Activated CD8-positive, alpha-beta T cell treated with anti-CD3 and anti-CD28 coated beads, Interleukin-2, amount 10 ng/mL, durations not matched to agents 7 days and 5 days (primary cell): ENCODE measurements around the gene DCDC1. TPM values are rescaled to one million over a fixed set of nuclear protein-coding genes. Genes with fewer than 3 reads are reported as not detected.

Experiments used
- ATAC-seq: fragments of 150-1000 bp; cut with Tn5 transposase; one replicate; pipeline ENCODE4 v1.10.0; 2021; ENCODE audit warnings: moderate library complexity
- CTCF ChIA-PET: fragments of 350-600 bp; sonication (Branson Sonifier 250); formaldehyde crosslinking; loops from one replicate; lab custom pipeline; 2021; ENCODE audit warnings: antibody characterized with exemption; lab: Charles Lee
- POLR2A ChIA-PET: fragments of 350-600 bp; sonication (Branson Sonifier 250); formaldehyde crosslinking; loops from one replicate; lab custom pipeline; 2021; ENCODE audit warnings: antibody characterized with exemption; lab: Charles Lee
- DNase-seq: peaks from one replicate; pipeline ENCODE4 v3.0.0-alpha.2; 2020
- H3K27ac Mint-ChIP-seq: one replicate; pipeline ENCODE4 v1.8.0; 2021; ENCODE audit warnings: mild to moderate bottlenecking, mixed read lengths
- H3K27me3 Mint-ChIP-seq: one replicate; pipeline ENCODE4 v1.8.0; 2021; ENCODE audit warnings: low read depth, mixed read lengths
- H3K36me3 Mint-ChIP-seq: one replicate; pipeline ENCODE4 v1.8.0; 2021; ENCODE audit warnings: low read depth, mixed read lengths
- H3K4me1 Mint-ChIP-seq: one replicate; pipeline ENCODE4 v1.8.0; 2021; ENCODE audit warnings: low read depth, mixed read lengths
- H3K4me3 Mint-ChIP-seq: one replicate; pipeline ENCODE4 v1.8.0; 2021; ENCODE audit warnings: mild to moderate bottlenecking, mixed read lengths
- H3K9me3 Mint-ChIP-seq: one replicate; pipeline ENCODE4 v1.8.0; 2022; ENCODE audit warnings: mixed read lengths; ENCODE audit not compliant: insufficient read depth
- total RNA-seq, 2 experiments: library from RNA; stranded (reverse); gene quantifications; one replicate each; pipeline ENCODE4 v1.2.3, GENCODE V29; 2021

Gene DCDC1
- total RNA-seq, 2 experiments from 2014 or later: not detected

DNA sequence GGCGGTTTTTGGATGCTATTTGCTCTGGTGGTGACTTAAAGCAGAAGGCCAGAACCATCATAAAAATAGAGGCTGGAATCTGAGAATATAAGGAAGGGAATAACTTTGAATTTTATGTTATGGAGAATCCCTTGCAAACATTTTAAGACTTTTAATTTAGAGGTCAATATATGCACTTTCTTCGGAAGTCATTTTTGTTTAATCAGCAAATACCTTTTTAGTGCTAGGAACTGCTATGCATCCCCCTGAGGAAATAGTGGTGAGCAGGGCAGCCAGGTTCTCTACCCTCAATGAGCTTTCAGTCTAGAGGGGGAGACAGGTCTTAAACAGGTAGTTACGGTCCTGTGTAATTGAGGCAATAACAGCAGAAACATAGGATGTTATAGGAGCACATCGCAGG is 516.9 kb downstream of the DCDC1 start:
- no peaks in the 10 kb centered on the region for H3K27me3 Mint-ChIP-seq
- CTCF ChIA-PET: interaction anchor here (1.0 kb wide), 1 partner anchor 99 kb away, joined by 3 read pairs; no protein-coding TSS in a partner anchor
- no peak overlapping the region for H3K27ac Mint-ChIP-seq
- no peaks in the 10 kb centered on the region for H3K36me3 Mint-ChIP-seq
- POLR2A ChIA-PET: no interaction called here
- DNase-seq (no peak), ATAC-seq (no peak)
- no peaks in the 10 kb centered on the region for H3K9me3 Mint-ChIP-seq
- H3K4me3 Mint-ChIP-seq: no peak overlapping the region
- H3K4me1 Mint-ChIP-seq: no peaks in the 10 kb centered on the region

DNA sequence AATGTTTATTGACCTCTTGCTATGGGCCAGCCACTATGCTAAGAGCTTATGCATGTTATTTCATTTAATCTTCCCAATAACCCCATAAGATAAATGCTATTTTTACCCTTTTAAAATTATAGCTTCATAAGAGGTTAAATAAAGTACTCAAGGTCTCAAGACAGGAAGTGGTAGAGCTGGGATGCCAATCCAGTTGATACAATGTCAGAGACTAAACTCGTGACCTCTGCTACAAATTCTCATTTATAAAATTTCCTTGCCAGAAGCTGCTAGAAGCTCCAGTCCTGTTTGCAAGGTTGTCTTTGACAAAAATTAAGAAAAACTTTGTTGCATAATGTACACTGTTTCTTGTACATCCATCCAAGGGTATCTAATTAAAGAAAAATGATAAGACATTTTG is 517.4 kb downstream of the DCDC1 start:
- CTCF ChIA-PET: no interaction called here

DNA sequence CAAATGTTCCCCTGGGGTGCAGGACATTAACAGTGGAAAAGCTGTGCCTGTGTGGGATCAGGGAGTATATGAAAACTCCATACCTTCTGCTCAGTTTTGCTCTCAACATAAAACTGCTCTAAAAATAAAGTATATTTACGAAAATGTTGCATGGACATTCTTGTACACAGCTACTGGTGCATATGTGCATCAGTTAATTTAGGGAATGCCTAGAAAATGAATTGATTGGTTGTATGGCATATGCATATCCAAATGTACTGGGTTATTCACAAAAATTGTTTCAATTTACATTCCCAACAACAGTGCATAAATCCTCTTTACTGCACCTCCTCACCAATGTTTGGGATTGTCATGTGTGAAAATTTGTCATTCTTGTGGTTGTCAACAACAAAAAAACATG is 532.3 kb downstream of the DCDC1 start:
- CTCF ChIA-PET: no interaction called here

More for the DNA sequence above, 517.4 kb downstream of the DCDC1 start:
- H3K27ac Mint-ChIP-seq: no peak overlapping the region
- no peak overlapping the region for H3K4me3 Mint-ChIP-seq
- DNase-seq (no peak), ATAC-seq (no peak)
- no peaks in the 10 kb centered on the region for H3K4me1 Mint-ChIP-seq
- POLR2A ChIA-PET: no interaction called here
- H3K36me3 Mint-ChIP-seq: no peaks in the 10 kb centered on the region
- no peaks in the 10 kb centered on the region for H3K27me3 Mint-ChIP-seq
- no peaks in the 10 kb centered on the region for H3K9me3 Mint-ChIP-seq

DNA sequence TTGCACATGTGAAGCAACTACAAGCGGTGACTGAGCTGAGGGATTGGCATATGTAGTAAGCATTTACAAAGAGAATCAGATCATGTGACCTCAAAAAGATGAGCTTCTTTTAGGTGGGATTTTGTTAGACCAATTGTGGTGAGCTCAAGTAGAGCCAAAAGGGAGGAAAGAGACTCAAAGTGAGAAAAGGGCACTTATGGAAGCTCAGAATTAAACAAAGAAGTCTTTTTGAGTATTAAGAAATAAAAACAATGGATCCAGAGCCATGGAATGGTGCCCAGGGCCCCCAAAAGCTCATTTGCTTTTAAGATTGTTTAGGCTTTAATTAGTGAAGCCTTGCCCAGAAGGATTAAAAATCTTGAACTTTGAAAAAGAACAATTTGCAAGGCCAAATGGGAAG is 536.7 kb downstream of the DCDC1 start:
- H3K4me3 Mint-ChIP-seq: no peak overlapping the region
- CTCF ChIA-PET: no interaction called here
- H3K36me3 Mint-ChIP-seq: no peaks in the 10 kb centered on the region
- no peak for DNase-seq
- no peak for ATAC-seq
- no peaks in the 10 kb centered on the region for H3K27me3 Mint-ChIP-seq
- POLR2A ChIA-PET: no interaction called here
- H3K27ac Mint-ChIP-seq: no peak overlapping the region
- no peaks in the 10 kb centered on the region for H3K4me1 Mint-ChIP-seq
- H3K9me3 Mint-ChIP-seq: no peaks in the 10 kb centered on the region

More for the DNA sequence above, 532.3 kb downstream of the DCDC1 start:
- no peaks in the 10 kb centered on the region for H3K9me3 Mint-ChIP-seq
- ATAC-seq (no peak), DNase-seq (no peak)
- no peaks in the 10 kb centered on the region for H3K27me3 Mint-ChIP-seq
- POLR2A ChIA-PET: no interaction called here
- no peaks in the 10 kb centered on the region for H3K36me3 Mint-ChIP-seq
- no peak overlapping the region for H3K4me3 Mint-ChIP-seq
- no peaks in the 10 kb centered on the region for H3K4me1 Mint-ChIP-seq
- no peak overlapping the region for H3K27ac Mint-ChIP-seq

DNA sequence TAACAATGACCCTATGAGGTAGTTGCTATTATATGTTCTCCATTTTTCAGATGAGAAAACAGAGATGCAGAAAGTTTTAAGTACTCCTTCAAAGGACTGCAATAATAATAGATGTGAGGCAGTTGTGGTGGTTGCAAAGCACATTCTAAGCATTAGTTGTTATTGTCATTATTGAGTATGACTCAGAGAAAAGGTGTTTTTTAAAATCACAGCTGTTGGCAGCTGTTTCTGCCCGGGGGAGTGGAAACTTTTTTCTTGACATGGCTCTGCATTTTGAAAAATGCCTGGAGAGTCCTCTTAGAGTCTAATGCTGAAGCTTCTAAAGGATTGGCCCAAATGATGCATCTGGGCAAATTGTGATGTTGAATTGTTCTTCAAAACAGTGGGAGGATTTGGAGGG is 538.9 kb downstream of the DCDC1 start:
- no peaks in the 10 kb centered on the region for H3K36me3 Mint-ChIP-seq
- H3K27me3 Mint-ChIP-seq: no peaks in the 10 kb centered on the region
- DNase-seq (no peak), ATAC-seq (no peak)
- H3K27ac Mint-ChIP-seq: no peak overlapping the region
- no peaks in the 10 kb centered on the region for H3K9me3 Mint-ChIP-seq
- H3K4me3 Mint-ChIP-seq: no peak overlapping the region
- ChIA-PET CTCF (no interaction called here), POLR2A (no interaction called here)
- H3K4me1 Mint-ChIP-seq: no peaks in the 10 kb centered on the region

DNA sequence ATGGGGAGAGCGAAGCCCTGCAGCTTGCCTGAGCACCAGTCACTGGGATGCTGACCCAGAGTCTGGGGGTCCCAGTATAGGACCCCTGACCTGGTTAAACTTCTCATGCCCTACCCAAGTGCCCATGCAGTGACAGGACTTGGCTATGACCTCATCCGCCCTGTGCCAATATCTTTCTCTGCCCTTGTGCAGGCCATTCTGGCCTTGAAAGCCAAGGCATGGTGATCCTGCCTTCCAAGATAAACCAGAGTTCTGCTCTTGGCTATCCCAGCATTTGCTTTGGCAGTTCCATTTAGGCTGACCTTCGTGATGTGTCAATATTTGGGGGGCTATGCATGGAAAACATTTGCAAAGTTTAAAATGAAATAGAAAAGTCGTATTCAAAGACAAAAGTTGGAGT is 542.6 kb downstream of the DCDC1 start:
- H3K36me3 Mint-ChIP-seq: no peaks in the 10 kb centered on the region
- DNase-seq (no peak), ATAC-seq (no peak)
- ChIA-PET POLR2A (no interaction called here), CTCF (no interaction called here)
- no peak overlapping the region for H3K4me3 Mint-ChIP-seq
- H3K27ac Mint-ChIP-seq: no peak overlapping the region
- no peaks in the 10 kb centered on the region for H3K27me3 Mint-ChIP-seq
- no peaks in the 10 kb centered on the region for H3K4me1 Mint-ChIP-seq
- H3K9me3 Mint-ChIP-seq: no peaks in the 10 kb centered on the region

DNA sequence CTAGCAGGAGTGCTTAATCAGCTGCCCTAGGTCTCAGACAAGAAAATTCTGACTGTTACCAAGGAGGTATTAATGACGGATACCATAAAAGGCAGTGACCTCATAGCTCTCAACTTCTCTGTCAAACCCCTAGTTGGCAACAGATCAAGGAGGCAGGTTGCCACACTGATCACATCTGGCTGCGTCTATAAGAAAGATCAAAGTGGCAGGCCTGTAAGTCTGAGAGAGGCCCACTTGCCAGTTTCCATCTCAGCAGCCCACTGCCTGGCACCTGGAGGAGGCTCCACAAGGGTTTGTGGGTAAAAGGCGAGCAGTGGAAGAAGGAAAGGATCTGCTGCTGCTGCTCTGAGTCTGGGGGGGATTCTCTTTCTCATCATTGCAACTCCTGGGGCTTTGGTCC is 543.8 kb downstream of the DCDC1 start:
- ChIA-PET CTCF (no interaction called here), POLR2A (no interaction called here)
- no peak for ATAC-seq
- H3K27ac Mint-ChIP-seq: no peak overlapping the region
- no peaks in the 10 kb centered on the region for H3K9me3 Mint-ChIP-seq
- DNase-seq: no peak
- no peaks in the 10 kb centered on the region for H3K4me1 Mint-ChIP-seq
- H3K36me3 Mint-ChIP-seq: no peaks in the 10 kb centered on the region
- no peaks in the 10 kb centered on the region for H3K27me3 Mint-ChIP-seq
- H3K4me3 Mint-ChIP-seq: no peak overlapping the region

DNA sequence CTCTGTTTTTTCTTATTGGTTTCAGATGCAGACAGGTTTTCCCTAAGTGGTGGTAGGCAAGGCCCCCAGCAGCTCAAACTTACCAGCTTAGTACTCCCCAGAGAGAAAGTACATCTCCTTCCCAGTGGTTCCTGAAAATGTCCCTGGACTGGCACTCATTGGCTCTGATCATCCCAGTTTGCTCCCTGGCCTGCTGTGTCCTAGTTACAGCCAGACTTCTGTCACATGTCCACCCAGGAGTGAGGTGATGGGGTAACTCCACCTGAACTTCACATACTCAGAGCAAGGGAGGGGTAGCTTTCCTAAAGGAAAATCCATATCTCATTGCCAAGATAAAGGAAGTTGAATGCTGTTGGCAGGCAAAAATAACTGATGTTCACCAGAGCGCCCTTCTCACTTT is 546.4 kb downstream of the DCDC1 start:
- CTCF ChIA-PET: no interaction called here
- Mint-ChIP-seq H3K27ac (no peak overlapping the region), H3K9me3 (no peaks in the 10 kb centered on the region), H3K36me3 (no peaks in the 10 kb centered on the region), H3K27me3 (no peaks in the 10 kb centered on the region), H3K4me3 (no peak overlapping the region), H3K4me1 (no peaks in the 10 kb centered on the region)
- no peak for ATAC-seq
- POLR2A ChIA-PET: no interaction called here
- no peak for DNase-seq

DNA sequence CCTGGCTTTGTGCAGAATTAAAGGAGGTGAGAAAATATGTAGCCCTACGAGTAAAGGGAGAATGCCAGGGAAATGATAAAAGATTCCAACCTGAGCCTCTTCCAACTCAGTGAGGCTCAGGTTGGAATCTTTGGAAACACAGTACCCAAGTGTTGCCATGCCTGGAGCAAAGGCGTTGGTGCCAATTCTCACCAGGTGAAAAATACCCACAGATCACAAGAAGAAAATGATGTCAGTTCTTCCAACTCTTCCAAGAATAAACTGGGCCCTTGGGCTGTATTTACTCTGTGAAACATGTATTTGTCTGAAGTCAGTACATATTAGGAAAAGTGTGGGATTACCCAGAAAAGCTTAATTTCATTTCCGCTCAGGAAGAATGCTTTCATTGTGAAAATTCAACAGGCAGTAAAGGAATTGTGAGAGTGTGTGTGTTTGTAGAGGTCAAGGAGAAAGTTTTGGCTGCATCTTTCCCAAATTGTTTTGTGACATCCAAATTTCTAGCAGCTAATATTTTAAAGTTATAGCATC is 548.0 kb downstream of the DCDC1 start:
- Mint-ChIP-seq H3K4me1 (no peaks in the 10 kb centered on the region), H3K27me3 (no peaks in the 10 kb centered on the region), H3K4me3 (no peak overlapping the region), H3K27ac (no peak overlapping the region), H3K9me3 (no peaks in the 10 kb centered on the region), H3K36me3 (no peaks in the 10 kb centered on the region)
- no peak for ATAC-seq
- DNase-seq: no peak
- ChIA-PET CTCF (no interaction called here), POLR2A (no interaction called here)

DNA sequence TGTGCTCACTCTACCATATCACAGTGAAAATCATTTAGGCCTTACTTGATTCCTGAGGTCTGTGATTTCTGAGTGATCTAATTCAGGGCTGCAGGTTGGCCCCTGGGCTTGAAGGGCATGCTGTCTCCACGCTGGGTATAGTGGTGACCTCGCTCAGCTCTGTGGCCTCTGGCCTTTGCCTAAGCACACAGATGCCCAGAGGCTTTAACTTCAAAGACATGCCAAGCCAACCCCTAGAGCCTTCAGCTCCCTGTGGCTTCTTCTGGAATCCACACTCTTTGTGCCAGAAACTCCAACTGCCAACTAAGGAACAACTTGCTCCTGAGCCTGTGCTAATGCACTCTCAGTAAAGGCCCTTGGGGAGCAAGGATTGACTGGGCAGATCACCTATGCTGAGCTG is 550.8 kb downstream of the DCDC1 start:
- H3K36me3 Mint-ChIP-seq: no peaks in the 10 kb centered on the region
- H3K4me1 Mint-ChIP-seq: no peaks in the 10 kb centered on the region
- ATAC-seq (no peak), DNase-seq (no peak)
- H3K27ac Mint-ChIP-seq: no peak overlapping the region
- ChIA-PET POLR2A (no interaction called here), CTCF (no interaction called here)
- no peaks in the 10 kb centered on the region for H3K27me3 Mint-ChIP-seq
- H3K4me3 Mint-ChIP-seq: no peak overlapping the region
- H3K9me3 Mint-ChIP-seq: no peaks in the 10 kb centered on the region

DNA sequence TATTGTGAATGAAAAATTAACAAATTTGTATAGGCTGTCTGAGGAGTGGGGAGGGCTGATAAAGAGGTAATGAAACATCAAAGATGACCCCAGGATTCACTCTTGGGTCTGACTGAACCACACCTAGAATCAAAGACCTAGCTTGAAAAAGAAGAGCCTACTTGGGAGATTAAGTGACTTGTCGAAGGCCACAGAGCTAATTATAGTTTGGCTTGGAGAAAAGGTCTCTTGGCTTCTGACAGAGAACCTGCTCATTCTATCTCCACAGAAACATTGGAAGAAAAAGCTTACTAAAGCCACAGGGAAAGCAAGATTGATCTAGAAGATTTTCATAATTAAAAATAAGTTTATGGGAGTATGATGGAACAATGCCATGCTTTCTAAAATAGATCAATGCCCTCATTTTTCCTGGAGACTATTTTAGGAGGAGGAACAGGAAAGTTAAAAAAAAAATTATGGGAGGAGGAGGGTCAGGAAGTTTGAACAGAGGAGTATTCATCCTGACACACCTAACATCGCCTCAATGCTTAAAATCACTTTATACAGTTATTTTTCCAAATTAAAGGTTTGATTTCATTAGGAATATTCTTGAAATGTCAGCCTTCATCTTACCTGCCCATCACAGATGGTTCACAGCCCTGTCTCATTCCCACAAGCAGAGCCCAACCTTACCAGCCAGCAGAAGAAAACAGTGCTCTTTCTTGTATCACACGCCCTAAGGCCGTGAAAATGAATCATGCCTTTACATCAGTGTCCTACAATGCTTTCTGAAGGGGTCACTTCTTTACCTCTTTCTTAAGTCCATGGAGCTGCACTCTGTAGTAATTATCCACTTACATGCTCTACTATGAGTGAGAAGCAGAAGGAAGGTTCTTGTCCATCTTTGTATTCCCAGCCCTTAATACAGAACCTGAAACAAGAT is 552.3 kb downstream of the DCDC1 start:
- Mint-ChIP-seq H3K4me1 (no peaks in the 10 kb centered on the region), H3K27me3 (no peaks in the 10 kb centered on the region)

DNA sequence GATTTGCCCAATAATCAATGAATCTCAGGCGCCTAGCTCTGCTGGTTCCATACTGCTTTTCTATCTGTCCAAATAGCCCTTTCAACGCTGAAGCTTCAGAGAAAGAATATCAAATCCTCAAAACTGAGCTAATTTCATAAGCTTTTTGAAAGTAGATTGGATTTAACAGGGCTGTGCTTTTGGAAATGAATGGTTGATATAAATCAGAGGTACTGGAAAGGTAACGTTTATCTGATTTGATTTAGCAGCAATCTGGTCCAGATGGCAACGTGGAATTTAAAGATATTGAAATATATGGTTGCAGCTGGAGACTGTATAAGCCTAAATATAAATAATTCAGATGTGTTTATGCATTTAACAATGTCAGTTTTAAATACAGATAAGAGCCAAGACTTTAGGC is 553.9 kb downstream of the DCDC1 start:
- H3K27ac Mint-ChIP-seq: no peak overlapping the region
- DNase-seq (no peak), ATAC-seq (no peak)
- H3K9me3 Mint-ChIP-seq: no peaks in the 10 kb centered on the region
- ChIA-PET CTCF (no interaction called here), POLR2A (no interaction called here)
- H3K4me3 Mint-ChIP-seq: no peak overlapping the region
- no peaks in the 10 kb centered on the region for H3K27me3 Mint-ChIP-seq
- H3K36me3 Mint-ChIP-seq: no peaks in the 10 kb centered on the region
- H3K4me1 Mint-ChIP-seq: no peaks in the 10 kb centered on the region

More for the DNA sequence above, 552.3 kb downstream of the DCDC1 start:
- DNase-seq (no peak), ATAC-seq (no peak)
- POLR2A ChIA-PET: no interaction called here
- H3K27ac Mint-ChIP-seq: no peak overlapping the region
- CTCF ChIA-PET: no interaction called here
- no peaks in the 10 kb centered on the region for H3K9me3 Mint-ChIP-seq
- no peaks in the 10 kb centered on the region for H3K36me3 Mint-ChIP-seq
- H3K4me3 Mint-ChIP-seq: no peak overlapping the region
